NCI-H748 (cell line): ENCODE results near the gene POTEB.
"Not testable (repeated sequence)": the region's sequence is repeated elsewhere in the genome, so short reads cannot be mapped to it uniquely, and the experiment has no call there.

ENCODE experiments used
- DNase-seq: peaks from one replicate; lab custom pipeline; 2025; ENCODE audit not compliant: unreplicated experiment; lab: John Stamatoyannopoulos, UW

POTEB gene

GRCh38 chr15:21877635-21878034 lies at the start of gene POTEB:
POTEB (minus strand) TSS chr15:21877735; CDS start chr15:21877246, 489 bp downstream.
- DNase-seq, result not testable (repeated sequence)

- not testable (repeated sequence) for DNase-seq
Observed at GRCh38 chr15:21890955-21891354, 13.4 kb upstream of the POTEB start.

GRCh38 chr15:21889542-21889941 lies 12.0 kb upstream of the POTEB start:
- not testable (repeated sequence) for DNase-seq

- DNase-seq, result not testable (repeated sequence)
Observed at GRCh38 chr15:21838831-21839230, 38.7 kb downstream of the POTEB start.
